K562 (cell line): Measurements from ENCODE around the gene ZDHHC24. TPM values are rescaled to one million over a fixed set of nuclear protein-coding genes. Genes with fewer than 3 reads are reported as not detected.

Experiments
- L3MBTL2 ChIP-seq: fragments of 450-650 bp; IDR thresholded peaks from 2 replicates; pipeline ENCODE4 v1.6.1; 2016; ENCODE audit warnings: mild to moderate bottlenecking, moderate library complexity
- NUFIP1 ChIP-seq: fragments of 450-650 bp; IDR thresholded peaks from 2 replicates; pipeline ENCODE4 v1.6.1; 2018; ENCODE audit not compliant: partially characterized antibody
- RAD21 ChIP-seq, 2 experiments: fragments of 250-450 bp in 1 of 2; fragments of 450-650 bp in 1 of 2; sonication (Bioruptor Pico) in 1 of 2; formaldehyde crosslinking in 1 of 2; IDR thresholded peaks in 1 of 2; conservative IDR thresholded peaks in 1 of 2; 2 replicates each; pipeline versions ENCODE4 v1.4.0 to v1.8.0; 2020 to 2022; ENCODE audit warnings: mild to moderate bottlenecking in 2 of 2, moderate library complexity in 1 of 2
- ZKSCAN1 ChIP-seq: fragments of 150-350 bp; IDR thresholded peaks from 2 replicates; pipeline ENCODE4 v1.6.1; 2016; ENCODE audit warnings: low read depth, low read length
- polyA plus RNA-seq, 8 experiments: library from polyadenylated mRNA; depleted of rRNA in 4 of 8; stranded (reverse) in 5 of 8; unstranded in 3 of 8; fragments of >200 nt; fragmentation: Nextera tagmentation in 2 of 8; fragmentation: Illumina TruSeq in 1 of 8; extraction: Ambion mirVana in 2 of 8; extraction: Trizol in 1 of 8; gene quantifications; 2 replicates each; pipeline versions ENCODE4 v1.2.1 to v1.2.3, GENCODE V29; 2011 to 2014; ENCODE audit warnings: inconsistent platforms in 1 of 8, missing spikeins in 1 of 8
- total RNA-seq, 7 experiments: library from RNA; depleted of rRNA in 6 of 7; stranded (reverse); fragments of >200 nt in 6 of 7; fragmentation: Illumina TruSeq in 2 of 7; extraction: Trizol in 2 of 7; gene quantifications; 2 replicates each; pipeline versions ENCODE4 v1.2.1 to v1.2.3, GENCODE V29; 2011 to 2021; ENCODE audit warnings: low replicate concordance in 1 of 7
- TF ChIP-seq, protein P1 (sequence below), 2 experiments: fragments of 450-650 bp; IDR thresholded peaks; 2 replicates each; pipeline ENCODE4 v1.6.1; 2016; ENCODE audit warnings: mild to moderate bottlenecking in 2 of 2, borderline replicate concordance in 1 of 2, low read depth in 1 of 2, moderate library complexity in 1 of 2
- TF ChIP-seq, protein P2 (sequence below): fragments of 450-650 bp; IDR thresholded peaks from 2 replicates; pipeline ENCODE4 v1.6.1; 2016; ENCODE audit warnings: mild to moderate bottlenecking

ZDHHC24 gene
- total and polyA plus RNA-seq, 9 of the 15 experiments (the other 6 are each of a cell fraction or from before 2014, with no cell fraction given), result 0.45 to 11.2 (median 2.7) TPM

DNA sequence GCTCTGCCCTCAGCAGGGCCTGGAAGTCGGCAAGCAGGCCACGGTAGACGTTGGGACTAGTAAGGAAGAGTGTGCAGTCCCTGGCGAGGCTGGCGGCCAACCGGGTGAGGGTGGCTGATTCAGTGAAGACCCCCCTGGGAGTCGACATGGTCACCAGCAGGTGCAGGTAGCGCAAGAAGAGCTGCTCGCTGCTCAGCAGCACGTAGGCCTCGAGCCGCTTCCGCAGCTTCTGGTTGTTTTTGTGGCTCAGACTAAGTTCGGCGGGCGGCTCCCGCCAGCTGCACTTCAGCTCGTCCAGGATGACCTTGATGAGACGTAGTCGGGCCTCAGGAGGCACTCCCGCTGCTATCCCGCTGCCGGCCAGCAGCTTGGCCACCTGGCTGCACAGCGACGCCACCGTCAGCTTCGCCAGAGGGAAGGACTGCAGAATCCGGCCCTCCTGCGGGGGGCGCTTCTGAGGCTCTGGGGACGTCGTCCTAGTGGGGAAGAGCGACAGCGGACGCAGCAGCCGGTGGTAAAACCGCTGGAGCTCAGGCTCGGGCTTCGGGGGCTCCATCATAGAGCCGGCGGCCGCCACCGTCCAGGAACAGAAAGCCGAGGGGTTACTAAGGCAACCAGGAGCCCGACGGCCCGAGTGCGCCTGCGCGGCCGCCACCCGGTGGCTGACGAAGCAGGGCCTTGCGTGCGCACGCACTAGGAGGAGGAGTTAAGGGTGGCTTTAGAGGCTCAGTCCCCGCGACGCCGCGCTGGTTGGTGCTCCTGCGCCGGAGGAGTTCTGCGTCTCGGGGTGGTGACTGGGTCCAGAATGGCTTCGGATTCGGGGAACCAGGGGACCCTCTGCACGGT is 46.8 kb upstream of the ZDHHC24 start, which contains the start of the genes CCDC87 and CCS (continued):
- TF ChIP-seq, protein P1, sequence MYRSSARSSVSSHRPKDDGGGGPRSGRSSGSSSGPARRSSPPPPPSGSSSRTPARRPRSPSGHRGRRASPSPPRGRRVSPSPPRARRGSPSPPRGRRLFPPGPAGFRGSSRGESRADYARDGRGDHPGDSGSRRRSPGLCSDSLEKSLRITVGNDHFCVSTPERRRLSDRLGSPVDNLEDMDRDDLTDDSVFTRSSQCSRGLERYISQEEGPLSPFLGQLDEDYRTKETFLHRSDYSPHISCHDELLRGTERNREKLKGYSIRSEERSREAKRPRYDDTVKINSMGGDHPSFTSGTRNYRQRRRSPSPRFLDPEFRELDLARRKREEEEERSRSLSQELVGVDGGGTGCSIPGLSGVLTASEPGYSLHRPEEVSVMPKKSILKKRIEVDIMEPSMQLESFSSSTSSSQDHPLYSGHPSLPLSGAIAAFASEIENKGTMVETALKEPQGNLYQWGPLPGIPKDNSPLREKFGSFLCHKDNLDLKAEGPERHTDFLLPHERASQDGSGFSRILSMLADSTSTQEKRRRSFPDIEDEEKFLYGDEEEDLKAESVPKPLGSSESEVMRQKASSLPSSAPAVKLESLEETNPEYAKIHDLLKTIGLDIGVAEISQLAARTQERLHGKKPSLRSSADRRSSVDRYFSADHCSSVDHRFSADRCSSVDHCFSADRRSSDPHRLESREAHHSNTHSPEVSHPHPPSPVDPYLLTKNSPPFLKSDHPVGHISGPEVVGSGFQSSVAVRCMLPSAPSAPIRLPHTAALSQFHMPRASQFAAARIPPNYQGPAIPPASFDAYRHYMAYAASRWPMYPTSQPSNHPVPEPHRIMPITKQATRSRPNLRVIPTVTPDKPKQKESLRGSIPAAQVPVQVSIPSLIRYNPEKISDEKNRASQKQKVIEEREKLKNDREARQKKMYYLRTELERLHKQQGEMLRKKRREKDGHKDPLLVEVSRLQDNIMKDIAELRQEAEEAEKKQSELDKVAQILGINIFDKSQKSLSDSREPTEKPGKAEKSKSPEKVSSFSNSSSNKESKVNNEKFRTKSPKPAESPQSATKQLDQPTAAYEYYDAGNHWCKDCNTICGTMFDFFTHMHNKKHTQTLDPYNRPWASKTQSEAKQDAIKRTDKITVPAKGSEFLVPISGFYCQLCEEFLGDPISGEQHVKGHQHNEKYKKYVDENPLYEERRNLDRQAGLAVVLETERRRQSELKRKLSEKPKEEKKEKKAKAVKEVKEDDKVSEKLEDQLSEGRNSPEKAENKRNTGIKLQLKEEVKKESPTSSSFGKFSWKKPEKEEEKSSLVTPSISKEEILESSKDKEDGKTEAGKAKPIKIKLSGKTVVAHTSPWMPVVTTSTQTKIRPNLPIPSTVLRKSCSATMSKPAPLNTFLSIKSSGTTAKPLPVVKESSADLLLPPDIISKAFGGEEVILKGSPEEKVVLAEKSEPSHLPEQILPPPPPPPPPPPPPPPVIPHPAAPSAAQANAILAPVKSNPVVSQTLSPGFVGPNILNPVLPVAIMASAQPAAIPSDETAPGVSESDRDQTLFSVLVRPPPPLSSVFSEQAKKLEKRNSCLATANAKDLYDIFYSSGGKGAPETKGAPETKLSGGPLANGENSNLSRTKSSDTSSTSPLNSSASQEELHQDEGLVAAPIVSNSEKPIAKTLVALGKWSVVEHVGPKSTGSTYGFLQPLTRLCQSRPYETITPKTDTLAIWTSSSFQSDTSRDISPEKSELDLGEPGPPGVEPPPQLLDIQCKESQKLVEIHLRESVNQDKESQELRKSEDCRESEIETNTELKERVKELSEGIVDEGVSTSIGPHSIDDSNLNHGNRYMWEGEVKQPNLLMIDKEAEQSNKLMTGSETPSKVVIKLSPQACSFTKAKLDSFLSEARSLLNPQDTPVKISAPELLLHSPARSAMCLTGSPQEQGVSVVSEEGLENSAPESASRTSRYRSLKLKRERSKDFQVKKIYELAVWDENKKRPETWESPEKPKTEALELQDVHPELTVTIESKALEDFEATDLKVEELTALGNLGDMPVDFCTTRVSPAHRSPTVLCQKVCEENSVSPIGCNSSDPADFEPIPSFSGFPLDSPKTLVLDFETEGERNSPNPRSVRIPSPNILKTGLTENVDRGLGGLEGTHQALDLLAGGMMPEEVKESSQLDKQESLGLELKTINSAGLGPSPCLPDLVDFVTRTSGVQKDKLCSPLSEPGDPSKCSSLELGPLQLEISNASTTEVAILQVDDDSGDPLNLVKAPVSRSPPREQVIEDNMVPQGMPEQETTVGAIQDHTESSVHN (IDR thresholded peaks at IDR 0.05; ENCODE audit: borderline replicate concordance in 1 of 2, low read depth in 1 of 2), result no peak
- TF ChIP-seq L3MBTL2 (peak; percentile 94), ZKSCAN1 (peak; percentile 63; the same call in 1 of the 2 replicates), RAD21 (CRISPR knock-in tag; conservative IDR thresholded peaks at IDR 0.05 in 1 of 2, IDR thresholded peaks at IDR 0.05 in 1 of 2) (peak; percentile 51 to 56; a peak in 3 of 4 replicates), NUFIP1 (no peak)
- TF ChIP-seq, protein P2, sequence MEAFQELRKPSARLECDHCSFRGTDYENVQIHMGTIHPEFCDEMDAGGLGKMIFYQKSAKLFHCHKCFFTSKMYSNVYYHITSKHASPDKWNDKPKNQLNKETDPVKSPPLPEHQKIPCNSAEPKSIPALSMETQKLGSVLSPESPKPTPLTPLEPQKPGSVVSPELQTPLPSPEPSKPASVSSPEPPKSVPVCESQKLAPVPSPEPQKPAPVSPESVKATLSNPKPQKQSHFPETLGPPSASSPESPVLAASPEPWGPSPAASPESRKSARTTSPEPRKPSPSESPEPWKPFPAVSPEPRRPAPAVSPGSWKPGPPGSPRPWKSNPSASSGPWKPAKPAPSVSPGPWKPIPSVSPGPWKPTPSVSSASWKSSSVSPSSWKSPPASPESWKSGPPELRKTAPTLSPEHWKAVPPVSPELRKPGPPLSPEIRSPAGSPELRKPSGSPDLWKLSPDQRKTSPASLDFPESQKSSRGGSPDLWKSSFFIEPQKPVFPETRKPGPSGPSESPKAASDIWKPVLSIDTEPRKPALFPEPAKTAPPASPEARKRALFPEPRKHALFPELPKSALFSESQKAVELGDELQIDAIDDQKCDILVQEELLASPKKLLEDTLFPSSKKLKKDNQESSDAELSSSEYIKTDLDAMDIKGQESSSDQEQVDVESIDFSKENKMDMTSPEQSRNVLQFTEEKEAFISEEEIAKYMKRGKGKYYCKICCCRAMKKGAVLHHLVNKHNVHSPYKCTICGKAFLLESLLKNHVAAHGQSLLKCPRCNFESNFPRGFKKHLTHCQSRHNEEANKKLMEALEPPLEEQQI, result no peak
